CD14-positive monocyte (primary cell): ENCODE data around the gene RCAN3. TPM values are rescaled to one million over a fixed set of nuclear protein-coding genes. Genes with fewer than 3 reads are reported as not detected.
A peak's percentile ranks its signal among the peaks of the same experiment; 100 is the strongest.

Experiments used
- DNase-seq, 3 donors: peaks; one replicate each; pipeline ENCODE4 v3.0.0-alpha.2; 2011 to 2022
- H2AFZ ChIP-seq: 2 replicates; pipeline ENCODE4 v1.6.0; 2012; ENCODE audit warnings: mild to moderate bottlenecking, low read depth, low read length, inconsistent platforms; ENCODE audit not compliant: insufficient read depth, poor library complexity, severe bottlenecking
- H3K27ac ChIP-seq, 2 donors: 1 replicate in 1 of 2; 2 replicates in 1 of 2; pipeline ENCODE4 v1.5.1; 2012 to 2013; ENCODE audit warnings: low read length in 2 of 2, control low read depth in 1 of 2, inconsistent platforms in 1 of 2, low read depth in 1 of 2, mild to moderate bottlenecking in 1 of 2
- H3K27me3 ChIP-seq, 2 donors: one replicate each; pipeline versions ENCODE4 v1.6.0 to v1.6.1; 2011 to 2013; ENCODE audit warnings: low read length in 2 of 2; ENCODE audit not compliant: control insufficient read depth in 2 of 2, insufficient read depth in 2 of 2
- H3K36me3 ChIP-seq, 2 donors: replicated peaks in 1 of 2; 1 replicate in 1 of 2; 2 replicates in 1 of 2; pipeline versions ENCODE4 v1.5.1 to v1.6.1; 2012 to 2013; ENCODE audit warnings: low read length in 2 of 2, control low read depth in 1 of 2, inconsistent platforms in 1 of 2, mild to moderate bottlenecking in 1 of 2; ENCODE audit not compliant: insufficient read depth in 2 of 2, control insufficient read depth in 1 of 2
- H3K4me1 ChIP-seq, 2 donors: 1 replicate in 1 of 2; 2 replicates in 1 of 2; pipeline versions ENCODE4 v1.5.1 to v1.6.1; 2012 to 2013; ENCODE audit warnings: low read length in 2 of 2, control low read depth in 1 of 2, inconsistent platforms in 1 of 2, mild to moderate bottlenecking in 1 of 2, moderate library complexity in 1 of 2; ENCODE audit not compliant: insufficient read depth in 2 of 2, control insufficient read depth in 1 of 2
- H3K4me2 ChIP-seq: replicated peaks from 2 replicates; pipeline ENCODE3; 2012; ENCODE audit warnings: low read length, moderate library complexity, mild to moderate bottlenecking; ENCODE audit not compliant: poor library complexity, severe bottlenecking; ENCODE audit errors: extremely low read depth
- H3K4me3 ChIP-seq, 3 experiments: fragments of 200-600 bp in 1 of 3; sonication (generic) in 1 of 3; replicated peaks in 1 of 3; 1 replicate in 2 of 3; 2 replicates in 1 of 3; pipeline ENCODE4 v1.5.1; 2011 to 2013; ENCODE audit warnings: low read length in 3 of 3, mild to moderate bottlenecking in 3 of 3, control low read depth in 2 of 3, low read depth in 2 of 3, inconsistent platforms in 1 of 3, moderate library complexity in 1 of 3
- H3K79me2 ChIP-seq: 2 replicates; pipeline ENCODE4 v1.6.0; 2012; ENCODE audit warnings: mild to moderate bottlenecking, control low read depth, inconsistent platforms, low read length, moderate library complexity; ENCODE audit not compliant: insufficient read depth
- H3K9ac ChIP-seq: 2 replicates; pipeline ENCODE4 v1.6.0; 2017; ENCODE audit warnings: low read length, mild to moderate bottlenecking; ENCODE audit not compliant: insufficient read depth, poor library complexity, severe bottlenecking
- H3K9me3 ChIP-seq, 2 donors: replicated peaks in 1 of 2; 1 replicate in 1 of 2; 2 replicates in 1 of 2; pipeline versions ENCODE4 v1.5.1 to v1.6.1; 2012 to 2013; ENCODE audit warnings: low read length in 2 of 2, control low read depth in 1 of 2; ENCODE audit not compliant: control insufficient read depth in 1 of 2, insufficient read depth in 1 of 2
- H4K20me1 ChIP-seq: 2 replicates; pipeline ENCODE4 v1.6.0; 2012; ENCODE audit warnings: mild to moderate bottlenecking, low read length, control low read depth, moderate library complexity; ENCODE audit not compliant: insufficient read depth
- H3K27ac Mint-ChIP-seq, 7 donors: one replicate each; pipeline ENCODE4 v1.8.0; 2020; ENCODE audit warnings: mild to moderate bottlenecking in 7 of 7, mixed read lengths in 7 of 7, moderate library complexity in 6 of 7, inconsistent platforms in 2 of 7
- H3K27me3 Mint-ChIP-seq, 3 donors: one replicate each; pipeline ENCODE4 v1.8.0; 2021 to 2022; ENCODE audit warnings: low read depth in 3 of 3, mild to moderate bottlenecking in 3 of 3, mixed read lengths in 3 of 3, moderate library complexity in 3 of 3, inconsistent platforms in 1 of 3
- H3K36me3 Mint-ChIP-seq, 2 donors: one replicate each; pipeline ENCODE4 v1.8.0; 2020; ENCODE audit warnings: mixed read lengths in 2 of 2, inconsistent platforms in 1 of 2, mild to moderate bottlenecking in 1 of 2
- H3K4me1 Mint-ChIP-seq: one replicate; pipeline ENCODE4 v1.8.0; 2020; ENCODE audit warnings: mild to moderate bottlenecking, mixed read lengths
- H3K4me3 Mint-ChIP-seq, 2 donors: one replicate each; pipeline ENCODE4 v1.8.0; 2020; ENCODE audit warnings: mild to moderate bottlenecking in 2 of 2, mixed read lengths in 2 of 2, moderate library complexity in 1 of 2
- H3K9me3 Mint-ChIP-seq, 7 donors: one replicate each; pipeline ENCODE4 v1.8.0; 2020 to 2022; ENCODE audit warnings: mixed read lengths in 7 of 7, mild to moderate bottlenecking in 6 of 7, moderate library complexity in 6 of 7, inconsistent platforms in 2 of 7
- WGBS: methylation state at CpG from one replicate; pipeline ENCODE4 v1.1.5; 2013; ENCODE audit warnings: missing lambda C conversion rate; ENCODE audit not compliant: insufficient coverage; 5-methylcytosine and 5-hydroxymethylcytosine counted together
- intact Hi-C, 2 donors: fragments of 100-400 bp; cut with micrococcal nuclease; formaldehyde crosslinking; loops; one replicate each; pipeline versions ENCODE4 v1.15.0 to v1.15.1; 2023
- polyA plus RNA-seq, 3 donors: library from polyadenylated mRNA; depleted of rRNA in 1 of 3; unstranded in 2 of 3; stranded (reverse) in 1 of 3; fragments of 300-500 nt in 2 of 3; fragments of >200 nt in 1 of 3; fragmentation: Illumina TruSeq in 2 of 3; gene quantifications; 1 replicate in 2 of 3; 2 replicates in 1 of 3; pipeline ENCODE4 v1.2.3, GENCODE V29; 2012 to 2021
- TF ChIP-seq, protein P1 (sequence below): fragments of 200-600 bp; IDR thresholded peaks from one replicate; pipeline ENCODE4 v1.8.0; 2022; ENCODE audit warnings: antibody characterized with exemption, mild to moderate bottlenecking

RCAN3 gene
- polyA plus RNA-seq, 3 donors, result 7.1 to 9.1 (median 8.8) TPM

DNA sequence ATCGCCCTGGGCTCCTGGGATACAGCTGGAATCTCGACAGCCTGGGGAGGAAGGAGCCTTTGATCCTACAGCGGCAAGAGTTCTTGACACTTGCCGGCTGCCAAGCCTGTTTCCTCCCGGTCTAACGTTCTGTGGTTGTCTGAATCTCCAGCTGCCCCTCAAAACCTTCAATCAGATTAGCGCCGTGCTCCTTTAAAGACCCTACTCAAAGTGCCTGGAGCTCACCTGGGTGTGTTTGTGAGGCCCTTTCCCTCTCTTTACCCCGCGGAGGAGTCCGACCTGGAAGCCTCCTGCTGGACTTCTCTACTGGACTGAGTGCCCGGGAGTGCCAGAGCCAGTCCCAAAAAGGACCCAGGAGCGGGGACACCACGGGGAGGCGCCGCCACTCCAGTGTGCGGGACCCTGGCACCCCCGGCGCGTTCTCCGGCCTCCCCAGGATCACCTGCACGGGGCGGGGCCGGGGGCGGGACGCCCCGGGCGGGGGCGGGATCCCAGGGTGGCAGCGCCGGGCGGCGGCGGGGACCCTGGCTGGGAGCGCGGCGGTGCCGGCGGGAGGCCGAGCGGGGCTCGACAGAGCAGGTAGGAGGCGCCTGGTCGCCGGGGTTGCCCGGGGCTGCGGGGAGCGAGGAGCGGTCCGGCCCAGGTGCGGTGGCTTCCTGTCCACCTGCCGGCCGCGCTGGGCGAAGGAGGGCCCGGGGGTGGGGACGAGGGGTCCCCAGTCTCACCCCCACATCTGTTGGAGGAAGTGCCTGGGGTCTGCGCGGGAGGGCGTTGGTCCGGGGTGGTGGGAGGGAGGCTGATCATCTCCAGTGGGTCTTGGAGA, 53.2 kb downstream of the RCAN3 start, which contains the start of gene NCMAP:
NCMAP (plus strand) TSS at position 497 of the 823 bp plus-strand sequence. CDS start 39,344 bp downstream, outside the sequence.
- Histone ChIP-seq H3K27ac (no peak within 1 kb of the TSS), H3K4me3 (no peak within 1 kb of the TSS)

DNA sequence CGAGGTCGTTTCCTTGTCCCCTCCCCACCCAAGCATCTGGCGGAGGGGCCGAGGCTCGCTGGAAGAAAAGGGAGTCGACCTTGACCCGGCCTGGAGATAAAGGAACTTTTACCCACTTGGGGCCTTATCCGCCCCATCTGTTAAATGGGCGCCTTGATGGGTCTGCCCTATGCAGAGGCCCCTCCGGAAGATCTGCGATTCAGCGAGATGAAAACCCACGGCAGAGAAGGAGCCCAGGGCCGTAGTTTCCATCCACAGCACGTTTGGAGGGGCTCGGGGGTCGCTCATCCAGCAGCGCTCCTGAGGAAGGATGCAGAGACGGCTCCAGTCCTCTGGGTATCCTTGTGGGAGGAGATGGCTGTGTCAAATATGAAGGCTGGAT, 53.8 kb downstream of the RCAN3 start:
- Histone ChIP-seq H4K20me1 (no peaks in the 10 kb centered on the region), H3K36me3 (no peaks in the 10 kb centered on the region), H3K9me3 (peaks cover 0 to 8% of the 10 kb centered on the region in 2 donors), H3K4me2 (peak overlapping the region; percentile 15), H3K27me3 (peaks cover 24 to 44% of the 10 kb centered on the region in 2 donors), H3K4me1 (peaks cover 6 to 23% of the 10 kb centered on the region in 2 donors), H3K9ac (peak overlapping the region; percentile 15), H3K79me2 (no peaks in the 10 kb centered on the region), H2AFZ (no peak overlapping the region), H3K4me3 (no peak overlapping the region), H3K27ac (no peak overlapping the region)
- intact Hi-C loops, result no loop called here
- peaks cover 22% of the 10 kb centered on the region for H3K4me1 Mint-ChIP-seq
- peaks cover 0 to 8% (median 3%) of the 10 kb centered on the region in 7 donors for H3K9me3 Mint-ChIP-seq
- peak overlapping the region in 1 of 2 donors; percentile 69 for H3K4me3 Mint-ChIP-seq
- H3K36me3 Mint-ChIP-seq, result peaks cover 0 to 3% of the 10 kb centered on the region in 2 donors
- DNase-seq, result no peak
- no peak overlapping the region for H3K27ac Mint-ChIP-seq
- TF ChIP-seq, protein P1, sequence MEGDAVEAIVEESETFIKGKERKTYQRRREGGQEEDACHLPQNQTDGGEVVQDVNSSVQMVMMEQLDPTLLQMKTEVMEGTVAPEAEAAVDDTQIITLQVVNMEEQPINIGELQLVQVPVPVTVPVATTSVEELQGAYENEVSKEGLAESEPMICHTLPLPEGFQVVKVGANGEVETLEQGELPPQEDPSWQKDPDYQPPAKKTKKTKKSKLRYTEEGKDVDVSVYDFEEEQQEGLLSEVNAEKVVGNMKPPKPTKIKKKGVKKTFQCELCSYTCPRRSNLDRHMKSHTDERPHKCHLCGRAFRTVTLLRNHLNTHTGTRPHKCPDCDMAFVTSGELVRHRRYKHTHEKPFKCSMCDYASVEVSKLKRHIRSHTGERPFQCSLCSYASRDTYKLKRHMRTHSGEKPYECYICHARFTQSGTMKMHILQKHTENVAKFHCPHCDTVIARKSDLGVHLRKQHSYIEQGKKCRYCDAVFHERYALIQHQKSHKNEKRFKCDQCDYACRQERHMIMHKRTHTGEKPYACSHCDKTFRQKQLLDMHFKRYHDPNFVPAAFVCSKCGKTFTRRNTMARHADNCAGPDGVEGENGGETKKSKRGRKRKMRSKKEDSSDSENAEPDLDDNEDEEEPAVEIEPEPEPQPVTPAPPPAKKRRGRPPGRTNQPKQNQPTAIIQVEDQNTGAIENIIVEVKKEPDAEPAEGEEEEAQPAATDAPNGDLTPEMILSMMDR, result no peak
- WGBS, result 67% methylated on average over 14 of the region's 19 CpGs
- peaks cover 38 to 63% (median 41%) of the 10 kb centered on the region in 3 donors for H3K27me3 Mint-ChIP-seq

More for the DNA sequence above, 53.2 kb downstream of the RCAN3 start, which contains the start of gene NCMAP:
- intact Hi-C loops, result no loop called here
- TF ChIP-seq, protein P1, result no peak
- peaks cover 0 to 3% of the 10 kb centered on the region in 2 donors for H3K36me3 Mint-ChIP-seq
- peaks cover 22% of the 10 kb centered on the region for H3K4me1 Mint-ChIP-seq
- no peaks in the 10 kb centered on the region for H3K79me2 ChIP-seq
- H3K9me3 ChIP-seq, result peaks cover 0 to 8% of the 10 kb centered on the region in 2 donors
- peak within 1 kb of the TSS; percentile 16 to 83 for H3K4me3 Mint-ChIP-seq
- H4K20me1 ChIP-seq, result no peaks in the 10 kb centered on the region
- peaks cover 6 to 23% of the 10 kb centered on the region in 2 donors for H3K4me1 ChIP-seq
- under 1% methylated on average over 51 of the region's 61 CpGs for WGBS
- no peak for DNase-seq
- peaks cover 0 to 8% (median 3%) of the 10 kb centered on the region in 7 donors for H3K9me3 Mint-ChIP-seq
- H3K27me3 Mint-ChIP-seq, result peaks cover 41 to 66% (median 41%) of the 10 kb centered on the region in 3 donors
- H3K27ac Mint-ChIP-seq, result peak within 1 kb of the TSS in 1 of 7 donors; percentile 46
- no peaks in the 10 kb centered on the region for H3K36me3 ChIP-seq
- H3K4me2 ChIP-seq, result peak within 1 kb of the TSS; percentile 15
- H2AFZ ChIP-seq, result peak within 1 kb of the TSS; percentile 41
- H3K9ac ChIP-seq, result peak within 1 kb of the TSS; percentile 15
- H3K27me3 ChIP-seq, result peaks cover 26 to 49% of the 10 kb centered on the region in 2 donors
